ENCODE results near the gene LENG8. TPM values are rescaled to one million over a fixed set of nuclear protein-coding genes. Genes with fewer than 3 reads are reported as not detected.

LENG8 gene
- total and polyA plus RNA-seq, 10 of the 15 experiments (the other 5 are each of a cell fraction or from before 2014, with no cell fraction given) = 2.3 to 145 (median 34.4) TPM

DNA sequence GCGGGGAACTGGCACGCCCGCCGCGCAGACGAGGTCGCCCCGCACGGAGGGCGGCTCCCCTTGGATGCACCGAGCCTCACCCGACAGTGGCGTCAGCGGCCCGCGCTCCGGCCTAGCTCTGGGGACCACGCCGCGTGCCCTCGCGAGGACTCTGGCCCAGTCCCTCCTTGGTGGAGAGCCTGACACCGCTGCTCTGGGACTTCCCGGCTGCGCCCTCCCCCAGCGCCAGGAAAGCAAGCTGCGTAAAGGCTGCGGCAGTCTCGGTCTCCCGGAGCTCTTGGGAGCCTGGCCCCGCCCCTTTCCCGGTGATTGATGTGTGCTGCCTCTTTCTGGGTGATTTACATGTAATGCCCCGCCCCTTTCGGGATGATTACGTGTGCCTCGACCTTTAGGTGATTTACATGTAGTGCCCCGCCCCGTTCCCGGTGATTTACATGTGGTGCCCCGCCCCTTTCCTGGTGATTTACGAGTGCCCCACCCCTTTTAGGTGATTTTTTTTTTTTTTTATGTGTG, 14.6 kb downstream of the LENG8 start, which contains the start of gene LENG9 (continued):
- TF ChIP-seq ZNF24 (IDR thresholded peaks at IDR 0.05) (no peak), HSF1 (IDR thresholded peaks at IDR 0.05; ENCODE audit: low read depth, low read length) (no peak), MAX (IDR thresholded peaks at IDR 0.05; ENCODE audit: low read depth, low read length) (peak; percentile 75), PBX3 (IDR thresholded peaks at IDR 0.05; ENCODE audit: insufficient replicate concordance, low read depth, low read length) (peak; percentile 89), EED (IDR thresholded peaks at IDR 0.05; ENCODE audit: low read depth) (0 out of 2 replicates have a peak, but pooled peaks have one; percentile 26), TCF3 (IDR thresholded peaks at IDR 0.05; ENCODE audit: borderline replicate concordance, insufficient read depth, low read depth, low read length) (no peak), ZNF384 (IDR thresholded peaks at IDR 0.05; ENCODE audit: borderline replicate concordance, low read depth, low read length) (peak; percentile 97; the same call in 1 of the 2 replicates), POLR2A (IDR thresholded peaks at IDR 0.05; ENCODE audit: low read depth, low read length) (peak; percentile 68), PAX5 (IDR thresholded peaks at IDR 0.05; ENCODE audit: borderline replicate concordance, low read depth, low read length) (0 out of 2 replicates have a peak, but pooled peaks have one; percentile 25), MXI1 (IDR thresholded peaks at IDR 0.05; ENCODE audit: low read depth, low read length) (peak; percentile 56), KLF5 (IDR thresholded peaks at IDR 0.05; ENCODE audit: partially characterized antibody) (peak; percentile 31), HDGF (IDR thresholded peaks at IDR 0.05) (0 out of 2 replicates have a peak, but pooled peaks have one; percentile 87), SIX5 (IDR thresholded peaks at IDR 0.05; ENCODE audit: low read depth, low read length, severe bottlenecking) (no peak), RELA (IDR thresholded peaks at IDR 0.05; ENCODE audit: borderline replicate concordance, partially characterized antibody) (peak; percentile 82), STAT1 (conservative IDR thresholded peaks at IDR 0.05) (no peak)
- TF ChIP-seq, protein P1, sequence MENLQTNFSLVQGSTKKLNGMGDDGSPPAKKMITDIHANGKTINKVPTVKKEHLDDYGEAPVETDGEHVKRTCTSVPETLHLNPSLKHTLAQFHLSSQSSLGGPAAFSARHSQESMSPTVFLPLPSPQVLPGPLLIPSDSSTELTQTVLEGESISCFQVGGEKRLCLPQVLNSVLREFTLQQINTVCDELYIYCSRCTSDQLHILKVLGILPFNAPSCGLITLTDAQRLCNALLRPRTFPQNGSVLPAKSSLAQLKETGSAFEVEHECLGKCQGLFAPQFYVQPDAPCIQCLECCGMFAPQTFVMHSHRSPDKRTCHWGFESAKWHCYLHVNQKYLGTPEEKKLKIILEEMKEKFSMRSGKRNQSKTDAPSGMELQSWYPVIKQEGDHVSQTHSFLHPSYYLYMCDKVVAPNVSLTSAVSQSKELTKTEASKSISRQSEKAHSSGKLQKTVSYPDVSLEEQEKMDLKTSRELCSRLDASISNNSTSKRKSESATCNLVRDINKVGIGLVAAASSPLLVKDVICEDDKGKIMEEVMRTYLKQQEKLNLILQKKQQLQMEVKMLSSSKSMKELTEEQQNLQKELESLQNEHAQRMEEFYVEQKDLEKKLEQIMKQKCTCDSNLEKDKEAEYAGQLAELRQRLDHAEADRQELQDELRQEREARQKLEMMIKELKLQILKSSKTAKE (IDR thresholded peaks at IDR 0.05; ENCODE audit: low read depth, poor library complexity, severe bottlenecking) = no peak
- TF ChIP-seq, protein P2, sequence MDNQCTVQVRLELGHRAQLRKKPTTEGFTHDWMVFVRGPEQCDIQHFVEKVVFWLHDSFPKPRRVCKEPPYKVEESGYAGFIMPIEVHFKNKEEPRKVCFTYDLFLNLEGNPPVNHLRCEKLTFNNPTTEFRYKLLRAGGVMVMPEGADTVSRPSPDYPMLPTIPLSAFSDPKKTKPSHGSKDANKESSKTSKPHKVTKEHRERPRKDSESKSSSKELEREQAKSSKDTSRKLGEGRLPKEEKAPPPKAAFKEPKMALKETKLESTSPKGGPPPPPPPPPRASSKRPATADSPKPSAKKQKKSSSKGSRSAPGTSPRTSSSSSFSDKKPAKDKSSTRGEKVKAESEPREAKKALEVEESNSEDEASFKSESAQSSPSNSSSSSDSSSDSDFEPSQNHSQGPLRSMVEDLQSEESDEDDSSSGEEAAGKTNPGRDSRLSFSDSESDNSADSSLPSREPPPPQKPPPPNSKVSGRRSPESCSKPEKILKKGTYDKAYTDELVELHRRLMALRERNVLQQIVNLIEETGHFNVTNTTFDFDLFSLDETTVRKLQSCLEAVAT (IDR thresholded peaks at IDR 0.05) = peak; percentile 55; the same call in 1 of the 2 replicates

All from GM12878 (cell line).